Measurements from ENCODE around the gene ANXA3. TPM values are rescaled to one million over a fixed set of nuclear protein-coding genes. Genes with fewer than 3 reads are reported as not detected.

The ANXA3 gene
- total RNA-seq, 1 experiment from 2014 or later = 18.8 TPM

GRCh38 chr4:78562687-78563086, 11.1 kb downstream of the ANXA3 start:
- DNase-seq (ENCODE audit: low read depth, low spot score) = no peak
- in situ Hi-C loops (cut with HindIII; ENCODE audit: low pct_unique_long_range_greater_than_20kb, low sequenced_read_pairs) = no loop called here

GRCh38 chr4:78565971-78566372, 14.4 kb downstream of the ANXA3 start:
- peak; percentile 77 for DNase-seq (ENCODE audit: low read depth, low spot score)
- in situ Hi-C loops (cut with HindIII; ENCODE audit: low pct_unique_long_range_greater_than_20kb, low sequenced_read_pairs) = no loop called here

GRCh38 chr4:78566834-78567499, 15.4 kb downstream of the ANXA3 start:
- in situ Hi-C loops (cut with HindIII; ENCODE audit: low pct_unique_long_range_greater_than_20kb, low sequenced_read_pairs) = no loop called here
- no peak for DNase-seq (ENCODE audit: low read depth, low spot score)

GRCh38 chr4:78567500-78568060, 16.0 kb downstream of the ANXA3 start:
- no peak for DNase-seq (ENCODE audit: low read depth, low spot score)
- in situ Hi-C loops (cut with HindIII; ENCODE audit: low pct_unique_long_range_greater_than_20kb, low sequenced_read_pairs) = no loop called here

- in situ Hi-C loops (cut with HindIII; ENCODE audit: low pct_unique_long_range_greater_than_20kb, low sequenced_read_pairs) = no loop called here
- DNase-seq (ENCODE audit: low read depth, low spot score) = no peak
Measured at GRCh38 chr4:78568640-78569305, 17.2 kb downstream of the ANXA3 start.

GRCh38 chr4:78569306-78569821, 17.8 kb downstream of the ANXA3 start:
- in situ Hi-C loops (cut with HindIII; ENCODE audit: low pct_unique_long_range_greater_than_20kb, low sequenced_read_pairs) = no loop called here
- DNase-seq (ENCODE audit: low read depth, low spot score) = no peak

GRCh38 chr4:78570117-78570516, 18.5 kb downstream of the ANXA3 start:
- in situ Hi-C loops (cut with HindIII; ENCODE audit: low pct_unique_long_range_greater_than_20kb, low sequenced_read_pairs) = no loop called here

GRCh38 chr4:78571804-78572203, 20.2 kb downstream of the ANXA3 start:
- in situ Hi-C loops (cut with HindIII; ENCODE audit: low pct_unique_long_range_greater_than_20kb, low sequenced_read_pairs) = no loop called here
- no peak for DNase-seq (ENCODE audit: low read depth, low spot score)

More at GRCh38 chr4:78570117-78570516, 18.5 kb downstream of the ANXA3 start:
- DNase-seq (ENCODE audit: low read depth, low spot score) = no peak

- DNase-seq (ENCODE audit: low read depth, low spot score) = no peak
- in situ Hi-C loops (cut with HindIII; ENCODE audit: low pct_unique_long_range_greater_than_20kb, low sequenced_read_pairs) = no loop called here
Measured at GRCh38 chr4:78578674-78579425, 27.3 kb downstream of the ANXA3 start.

- no peak for DNase-seq (ENCODE audit: low read depth, low spot score)
- in situ Hi-C loops (cut with HindIII; ENCODE audit: low pct_unique_long_range_greater_than_20kb, low sequenced_read_pairs) = no loop called here
Measured at GRCh38 chr4:78581618-78582017, 30.0 kb downstream of the ANXA3 start.

GRCh38 chr4:78584863-78585547, 33.4 kb downstream of the ANXA3 start:
- DNase-seq (ENCODE audit: low read depth, low spot score) = no peak
- in situ Hi-C loops (cut with HindIII; ENCODE audit: low pct_unique_long_range_greater_than_20kb, low sequenced_read_pairs) = no loop called here

GRCh38 chr4:78585633-78586032, 34.1 kb downstream of the ANXA3 start:
- no peak for DNase-seq (ENCODE audit: low read depth, low spot score)
- in situ Hi-C loops (cut with HindIII; ENCODE audit: low pct_unique_long_range_greater_than_20kb, low sequenced_read_pairs) = no loop called here

- in situ Hi-C loops (cut with HindIII; ENCODE audit: low pct_unique_long_range_greater_than_20kb, low sequenced_read_pairs) = no loop called here
- no peak for DNase-seq (ENCODE audit: low read depth, low spot score)
Measured at GRCh38 chr4:78588894-78589545, 37.5 kb downstream of the ANXA3 start.

GRCh38 chr4:78591404-78591803, 39.8 kb downstream of the ANXA3 start:
- no peak for DNase-seq (ENCODE audit: low read depth, low spot score)
- in situ Hi-C loops (cut with HindIII; ENCODE audit: low pct_unique_long_range_greater_than_20kb, low sequenced_read_pairs) = no loop called here

- in situ Hi-C loops (cut with HindIII; ENCODE audit: low pct_unique_long_range_greater_than_20kb, low sequenced_read_pairs) = no loop called here
- peak; percentile 50 for DNase-seq (ENCODE audit: low read depth, low spot score)
Measured at GRCh38 chr4:78592088-78592783, 40.7 kb downstream of the ANXA3 start.

- in situ Hi-C loops (cut with HindIII; ENCODE audit: low pct_unique_long_range_greater_than_20kb, low sequenced_read_pairs) = no loop called here
- DNase-seq (ENCODE audit: low read depth, low spot score) = no peak
Measured at GRCh38 chr4:78596111-78596742, 44.7 kb downstream of the ANXA3 start.
